Panc1 (cell line): ENCODE measurements around the gene VIPR2.

ENCODE experiments used
- CTCF ChIP-seq: fragments of 450-650 bp; IDR thresholded peaks from 2 replicates; pipeline ENCODE4 v1.5.1; 2017; ENCODE audit warnings: mild to moderate bottlenecking
- POLR2AphosphoS5 ChIP-seq: IDR thresholded peaks from 2 replicates; pipeline ENCODE4 v1.6.1; 2012; ENCODE audit warnings: mild to moderate bottlenecking, low read depth, low read length, moderate library complexity

GRCh38 chr7:159099711-159100231 is 44.9 kb downstream of the VIPR2 start:
- TF ChIP-seq CTCF (no peak), POLR2AphosphoS5 (no peak)
